HG03175 (cell line): Measurements from ENCODE around the gene COA7.

Experiments used
- ATAC-seq: cut with Tn5 transposase; IDR thresholded peaks from one replicate; pipeline ENCODE4 v1.9.1; 2021; ENCODE audit warnings: mild to moderate bottlenecking, moderate library complexity; ENCODE audit not compliant: unreplicated experiment

Gene COA7

GRCh38 chr1:52636721-52637695 lies 61.1 kb downstream of the COA7 start:
- peak; percentile 81 for ATAC-seq

DNA sequence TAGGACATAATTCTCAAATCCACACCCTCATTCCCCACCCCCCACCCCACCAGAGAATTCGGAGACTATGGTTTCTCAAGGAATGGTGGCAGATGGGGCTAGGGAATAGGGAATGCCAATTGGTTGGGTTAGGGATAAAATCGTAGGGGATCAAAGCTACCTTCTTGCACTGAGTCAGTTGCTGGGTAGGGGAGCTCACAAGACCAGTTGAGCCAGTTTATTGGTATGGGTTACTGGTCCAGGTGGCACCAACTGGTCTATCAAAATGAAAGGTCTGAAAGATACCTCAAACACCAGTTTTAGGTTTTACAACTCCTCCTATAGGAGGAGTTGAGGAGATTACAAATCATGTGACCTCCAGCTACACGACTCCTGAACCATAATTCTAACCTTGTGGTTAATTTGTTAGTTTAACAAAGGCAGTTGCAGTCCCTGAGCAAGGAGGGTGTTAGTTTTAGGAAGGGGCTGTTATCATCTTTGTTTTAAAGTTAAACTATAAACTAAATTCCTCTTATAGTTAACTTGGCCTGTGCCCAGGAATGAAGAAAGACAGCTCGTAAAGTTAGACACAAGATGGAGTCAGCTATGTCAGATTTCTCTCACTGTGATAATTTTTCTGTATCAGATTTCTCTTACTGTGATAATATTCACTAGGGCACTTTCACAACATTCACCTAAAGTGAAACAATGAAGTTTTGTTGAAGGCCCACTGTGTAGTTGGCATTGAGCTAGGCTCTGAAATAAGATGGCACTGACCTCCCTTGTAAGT lies 62.6 kb downstream of the COA7 start:
- no peak for ATAC-seq
